Prostate gland (tissue), 2 donors: ENCODE results near the gene TTYH2. TPM values are rescaled to one million over a fixed set of nuclear protein-coding genes. Genes with fewer than 3 reads are reported as not detected.

Experiments used
- DNase-seq: peaks from one replicate; pipeline ENCODE4 v3.0.0-alpha.2; 2019; ENCODE audit warnings: low spot score
- H3K27ac ChIP-seq, 2 donors: fragments of 200-600 bp; sonication (generic); 2 replicates each; pipeline ENCODE4 v1.5.1; 2017 to 2019
- H3K27me3 ChIP-seq: fragments of 200-600 bp; sonication (generic); replicated peaks from 2 replicates; pipeline ENCODE4 v1.5.1; 2019; ENCODE audit not compliant: insufficient read depth
- H3K36me3 ChIP-seq, 2 donors: fragments of 200-600 bp; sonication (generic); 1 replicate in 1 of 2; 2 replicates in 1 of 2; pipeline versions ENCODE4 v1.5.1 to v1.8.1; 2017 to 2019
- H3K4me1 ChIP-seq: fragments of 200-600 bp; sonication (generic); replicated peaks from 2 replicates; pipeline ENCODE4 v1.5.1; 2019
- H3K4me3 ChIP-seq, 2 donors: fragments of 200-600 bp; sonication (generic); 2 replicates each; pipeline ENCODE4 v1.5.1; 2017 to 2019
- H3K9me3 ChIP-seq: fragments of 200-600 bp; sonication (generic); 2 replicates; pipeline ENCODE4 v1.5.1; 2017
- POLR2A ChIP-seq: fragments of 450-650 bp; IDR thresholded peaks from one replicate; pipeline ENCODE4 v1.6.1; 2016; ENCODE audit warnings: antibody characterized with exemption, mild to moderate bottlenecking
- POLR2AphosphoS5 ChIP-seq: sonication (generic); formaldehyde crosslinking; IDR thresholded peaks from one replicate; pipeline ENCODE4 v1.6.1; 2017; ENCODE audit warnings: antibody characterized with exemption
- WGBS: methylation state at CpG from one replicate; pipeline ENCODE4 v1.1.5; 2018; 5-methylcytosine and 5-hydroxymethylcytosine counted together
- intact Hi-C: fragments of 100-400 bp; cut with DNase I; formaldehyde crosslinking; loops from one replicate; pipeline ENCODE4 v1.14.2; 2022
- total RNA-seq, 2 donors: library from RNA; depleted of rRNA; stranded (reverse); fragments of >200 nt; gene quantifications; one replicate each; pipeline ENCODE4 v1.1.0, GENCODE V29; 2016
- TF ChIP-seq, protein P1 (sequence below), 4 experiments: fragments of 200-600 bp in 2 of 4; fragments of 450-650 bp in 2 of 4; sonication (generic) in 2 of 4; IDR thresholded peaks; 1 replicate in 3 of 4; 2 replicates in 1 of 4; pipeline ENCODE4 v1.5.1; 2016 to 2019; ENCODE audit warnings: antibody characterized with exemption in 4 of 4, mild to moderate bottlenecking in 2 of 4, moderate library complexity in 2 of 4

TTYH2 gene
- total RNA-seq, 2 donors from 2014 or later, result 7.7 to 43.3 TPM

DNA sequence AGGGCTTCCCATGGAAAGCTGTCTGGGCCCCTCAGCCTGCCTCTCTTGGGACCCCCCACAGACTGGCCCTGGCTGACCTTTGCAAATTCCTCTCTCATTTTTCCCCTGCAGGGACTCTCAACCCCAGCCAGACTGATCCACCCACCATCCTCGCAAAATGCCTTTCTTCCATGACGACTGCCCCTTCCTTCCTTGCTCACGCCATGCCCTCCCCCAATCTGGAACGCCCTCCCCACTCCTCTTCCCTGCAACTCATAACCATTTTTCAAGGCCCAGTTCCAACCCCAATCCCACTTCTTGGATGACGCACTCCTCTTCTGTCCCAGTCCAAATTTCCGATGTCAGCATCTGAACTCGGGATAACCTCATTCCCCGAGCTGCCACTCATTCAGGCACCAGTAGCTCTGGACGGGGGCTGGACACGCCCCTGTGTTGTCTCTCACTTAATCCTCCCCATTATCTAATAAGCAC is 59.4 kb downstream of the TTYH2 start:
- H3K36me3 ChIP-seq, result no peaks in the 10 kb centered on the region
- no peak overlapping the region for H3K27ac ChIP-seq
- DNase-seq, result no peak
- no peaks in the 10 kb centered on the region for H3K4me1 ChIP-seq
- intact Hi-C loops, result no loop called here
- TF ChIP-seq POLR2A (no peak), POLR2AphosphoS5 (no peak)
- TF ChIP-seq, protein P1, sequence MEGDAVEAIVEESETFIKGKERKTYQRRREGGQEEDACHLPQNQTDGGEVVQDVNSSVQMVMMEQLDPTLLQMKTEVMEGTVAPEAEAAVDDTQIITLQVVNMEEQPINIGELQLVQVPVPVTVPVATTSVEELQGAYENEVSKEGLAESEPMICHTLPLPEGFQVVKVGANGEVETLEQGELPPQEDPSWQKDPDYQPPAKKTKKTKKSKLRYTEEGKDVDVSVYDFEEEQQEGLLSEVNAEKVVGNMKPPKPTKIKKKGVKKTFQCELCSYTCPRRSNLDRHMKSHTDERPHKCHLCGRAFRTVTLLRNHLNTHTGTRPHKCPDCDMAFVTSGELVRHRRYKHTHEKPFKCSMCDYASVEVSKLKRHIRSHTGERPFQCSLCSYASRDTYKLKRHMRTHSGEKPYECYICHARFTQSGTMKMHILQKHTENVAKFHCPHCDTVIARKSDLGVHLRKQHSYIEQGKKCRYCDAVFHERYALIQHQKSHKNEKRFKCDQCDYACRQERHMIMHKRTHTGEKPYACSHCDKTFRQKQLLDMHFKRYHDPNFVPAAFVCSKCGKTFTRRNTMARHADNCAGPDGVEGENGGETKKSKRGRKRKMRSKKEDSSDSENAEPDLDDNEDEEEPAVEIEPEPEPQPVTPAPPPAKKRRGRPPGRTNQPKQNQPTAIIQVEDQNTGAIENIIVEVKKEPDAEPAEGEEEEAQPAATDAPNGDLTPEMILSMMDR (IDR thresholded peaks at IDR 0.05), result no peak
- no peak overlapping the region for H3K4me3 ChIP-seq
- no peaks in the 10 kb centered on the region for H3K9me3 ChIP-seq
- H3K27me3 ChIP-seq, result no peaks in the 10 kb centered on the region
- 72% methylated on average over 9 of the region's 10 CpGs for WGBS

GRCh38 chr17:74274060-74274708 is 60.8 kb downstream of the TTYH2 start, which contains the start of gene DNAI2:
Gene DNAI2, plus strand, starts transcription at chr17:74274234. Its CDS starts 7,584 bp downstream, at chr17:74281818.
- intact Hi-C loops, result no loop called here
- DNase-seq, result no peak
- no peaks in the 10 kb centered on the region for H3K36me3 ChIP-seq
- no peak within 1 kb of the TSS for H3K27ac ChIP-seq
- H3K9me3 ChIP-seq, result no peaks in the 10 kb centered on the region
- H3K27me3 ChIP-seq, result no peaks in the 10 kb centered on the region
- WGBS, result 18% methylated on average over 30 of the region's 33 CpGs
- no peak within 1 kb of the TSS for H3K4me3 ChIP-seq
- no peak for TF ChIP-seq POLR2A
- no peak for TF ChIP-seq POLR2AphosphoS5
- TF ChIP-seq, protein P1 (IDR thresholded peaks at IDR 0.05), result no peak
- H3K4me1 ChIP-seq, result no peaks in the 10 kb centered on the region

DNA sequence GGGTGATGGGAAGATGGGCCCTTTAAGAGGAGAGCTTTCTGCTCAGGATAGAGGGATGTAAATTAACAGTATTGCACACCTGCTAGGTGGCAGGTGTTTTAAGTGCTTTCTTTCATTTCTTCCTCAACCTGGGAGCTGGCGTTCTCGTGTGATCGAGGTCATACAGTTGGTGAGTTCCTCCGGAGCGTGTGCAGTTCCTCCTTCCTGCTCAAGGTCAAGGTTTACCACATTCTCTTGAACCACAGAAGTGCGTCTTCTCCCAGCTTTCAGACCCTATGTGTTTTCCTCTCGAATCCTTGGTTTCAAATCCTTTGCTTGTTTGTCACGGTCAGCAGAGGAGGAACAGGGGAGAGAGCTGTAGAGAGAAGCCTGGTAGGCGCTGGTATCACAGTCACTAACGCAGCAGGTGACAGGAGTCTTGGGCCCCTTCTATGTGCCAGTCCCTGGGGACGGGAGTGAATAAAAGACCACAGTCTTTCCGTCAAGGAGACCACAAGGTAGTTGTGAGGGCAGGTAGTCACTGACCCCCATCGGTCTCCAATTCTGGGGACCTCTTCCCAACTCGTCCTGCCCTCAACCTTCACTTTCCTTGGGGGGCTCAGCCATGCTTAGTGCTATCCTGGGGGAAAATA is 61.5 kb downstream of the TTYH2 start:
- Histone ChIP-seq H3K9me3 (no peaks in the 10 kb centered on the region), H3K27me3 (no peaks in the 10 kb centered on the region), H3K36me3 (no peaks in the 10 kb centered on the region), H3K4me3 (no peak overlapping the region), H3K27ac (no peak overlapping the region), H3K4me1 (no peaks in the 10 kb centered on the region)
- 64% methylated on average over 14 of the region's 14 CpGs for whole genome bisulfite sequencing
- TF ChIP-seq, protein P1 (IDR thresholded peaks at IDR 0.05), result no peak
- no peak for TF ChIP-seq POLR2A
- TF ChIP-seq POLR2AphosphoS5, result no peak
- intact Hi-C loops, result no loop called here
- no peak for DNase-seq

DNA sequence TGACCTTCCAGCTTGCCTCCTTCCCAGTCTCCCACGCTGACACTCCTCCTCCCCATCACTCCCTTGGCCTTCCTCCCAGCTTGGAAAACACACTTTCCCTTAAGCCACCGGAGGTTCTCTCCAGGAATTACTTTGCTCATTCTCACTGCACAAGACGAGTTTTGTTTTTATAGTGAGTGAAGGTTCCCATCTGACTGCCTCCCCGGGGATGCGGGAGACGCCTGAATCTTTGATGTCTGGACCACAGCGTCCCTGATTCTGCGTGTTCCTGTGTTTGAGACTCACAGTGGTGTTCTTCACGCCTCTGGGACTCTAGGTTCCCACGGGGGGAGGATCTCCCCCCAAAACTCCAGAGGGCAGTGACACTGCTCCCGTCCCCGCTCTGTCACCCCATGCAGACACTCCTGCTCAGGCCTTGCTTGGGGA is 62.7 kb downstream of the TTYH2 start:
- intact Hi-C loops, result no loop called here
- H3K27me3 ChIP-seq, result no peaks in the 10 kb centered on the region

More for the DNA sequence above, 62.7 kb downstream of the TTYH2 start:
- Histone ChIP-seq H3K36me3 (no peaks in the 10 kb centered on the region), H3K4me1 (no peaks in the 10 kb centered on the region), H3K27ac (no peak overlapping the region), H3K4me3 (no peak overlapping the region), H3K9me3 (no peaks in the 10 kb centered on the region)
- DNase-seq, result no peak
- TF ChIP-seq POLR2A (no peak), POLR2AphosphoS5 (no peak)
- TF ChIP-seq, protein P1 (IDR thresholded peaks at IDR 0.05), result no peak
- WGBS, result 39% methylated on average over 12 of the region's 12 CpGs
